SK-N-SH (cell line): ENCODE measurements around the gene NECAB2. TPM values are rescaled to one million over a fixed set of nuclear protein-coding genes. Genes with fewer than 3 reads are reported as not detected.

Experiments used
- CTCF ChIA-PET: fragments of 300-600, 350-600 bp; formaldehyde crosslinking; extraction: SDS; loops from one replicate; lab custom pipeline; 2021; lab: Yijun Ruan, JAX
- POLR2A ChIA-PET: fragments of 350-600 bp; sonication (Branson Sonifier 250); formaldehyde crosslinking; extraction: SDS; loops from one replicate; lab custom pipeline; 2020; ENCODE audit warnings: antibody characterized with exemption, inconsistent platforms; lab: Yijun Ruan, JAX
- DNase-seq: peaks from one replicate; pipeline ENCODE4 v3.0.0; 2012
- H2AFZ ChIP-seq: fragments of 200-600 bp; sonication (generic); 2 replicates; pipeline ENCODE4 v1.8.1; 2016; ENCODE audit warnings: antibody characterized with exemption, mild to moderate bottlenecking, low read depth
- H3F3A ChIP-seq: fragments of 200-600 bp; sonication (generic); replicated peaks from 2 replicates; pipeline ENCODE3; 2016; ENCODE audit warnings: antibody characterized with exemption, mild to moderate bottlenecking; ENCODE audit not compliant: insufficient read depth
- H3K27ac ChIP-seq, 2 experiments: fragments of 200-500 bp in 1 of 2; fragments of 200-600 bp in 1 of 2; sonication (Bioruptor generic) in 1 of 2; sonication (generic), shearing (Covaris generic) in 1 of 2; 2 replicates each; pipeline versions ENCODE4 v1.5.1 to v1.6.1; 2014 to 2016; ENCODE audit warnings: low read depth in 2 of 2, inconsistent platforms in 1 of 2, low read length in 1 of 2, mild to moderate bottlenecking in 1 of 2, mixed read lengths in 1 of 2
- H3K27me3 ChIP-seq: fragments of 200-600 bp; sonication (generic), shearing (Covaris generic); 2 replicates; pipeline ENCODE4 v1.6.1; 2016; ENCODE audit warnings: mixed run types; ENCODE audit not compliant: insufficient read depth
- H3K36me3 ChIP-seq, 2 experiments: fragments of 200-500 bp in 1 of 2; fragments of 200-600 bp in 1 of 2; sonication (Bioruptor generic) in 1 of 2; sonication (generic) in 1 of 2; replicated peaks in 1 of 2; 2 replicates each; pipeline versions ENCODE3 to v1.5.1; 2014 to 2016; ENCODE audit warnings: low read length in 1 of 2, mild to moderate bottlenecking in 1 of 2; ENCODE audit not compliant: insufficient read depth in 2 of 2, control insufficient read depth in 1 of 2
- H3K4me1 ChIP-seq, 2 experiments: fragments of 200-500 bp in 1 of 2; fragments of 200-600 bp in 1 of 2; sonication (Bioruptor generic) in 1 of 2; sonication (generic), shearing (Covaris generic) in 1 of 2; 2 replicates each; pipeline versions ENCODE4 v1.5.1 to v1.6.1; 2014 to 2016; ENCODE audit warnings: low read depth in 1 of 2, low read length in 1 of 2, mixed run types in 1 of 2; ENCODE audit not compliant: insufficient read depth in 2 of 2, control insufficient read depth in 1 of 2
- H3K4me2 ChIP-seq: fragments of 200-600 bp; sonication (generic), shearing (Covaris generic); 2 replicates; pipeline ENCODE4 v1.6.1; 2017; ENCODE audit warnings: mixed run types
- H3K4me3 ChIP-seq, 2 experiments: fragments of 200-500 bp in 1 of 2; fragments of 200-600 bp in 1 of 2; sonication (Bioruptor generic) in 1 of 2; sonication (generic), shearing (Covaris generic) in 1 of 2; 2 replicates each; pipeline versions ENCODE4 v1.5.1 to v1.8.1; 2014 to 2016; ENCODE audit warnings: low read depth in 2 of 2, inconsistent platforms in 1 of 2, low read length in 1 of 2, mild to moderate bottlenecking in 1 of 2, mixed read lengths in 1 of 2, moderate library complexity in 1 of 2
- H3K79me2 ChIP-seq: fragments of 200-600 bp; sonication (generic); 2 replicates; pipeline ENCODE4 v1.8.1; 2017; ENCODE audit warnings: mild to moderate bottlenecking; ENCODE audit not compliant: insufficient read depth
- H3K9ac ChIP-seq: fragments of 200-600 bp; sonication (generic); 2 replicates; pipeline ENCODE4 v1.6.1; 2017; ENCODE audit warnings: mixed run types
- H3K9me2 ChIP-seq: fragments of 200-600 bp; sonication (generic); 2 replicates; pipeline ENCODE4 v1.6.1; 2017; ENCODE audit warnings: mixed run types
- H3K9me3 ChIP-seq: fragments of 200-600 bp; sonication (generic); 2 replicates; pipeline ENCODE4 v1.6.1; 2017; ENCODE audit warnings: mixed run types, mild to moderate bottlenecking, moderate library complexity
- H4K20me1 ChIP-seq: fragments of 200-600 bp; sonication (generic); 2 replicates; pipeline ENCODE4 v1.6.1; 2017; ENCODE audit warnings: mild to moderate bottlenecking, mixed run types; ENCODE audit not compliant: insufficient read depth
- ELF1 ChIP-seq: IDR thresholded peaks from 2 replicates; pipeline ENCODE4 v1.4.0; 2012
- EP300 ChIP-seq, 2 experiments: IDR thresholded peaks; 2 replicates each; pipeline versions ENCODE4 v1.4.0 to v1.6.1; 2012; ENCODE audit warnings: borderline replicate concordance in 1 of 2, low read depth in 1 of 2, low read length in 1 of 2
- EZH2phosphoT487 ChIP-seq: fragments of 200-600 bp; sonication (generic); IDR thresholded peaks from 2 replicates; pipeline ENCODE4 v1.6.1; 2017; ENCODE audit warnings: low read depth, mixed run types, mild to moderate bottlenecking, antibody characterized with exemption, moderate library complexity, borderline replicate concordance
- FOXJ3 ChIP-seq: sonication (generic); formaldehyde crosslinking; IDR thresholded peaks from 2 replicates; pipeline ENCODE4 v1.5.1; 2020; ENCODE audit warnings: mild to moderate bottlenecking, missing genetic modification reagents
- FOXM1 ChIP-seq: IDR thresholded peaks from 2 replicates; pipeline ENCODE4 v1.4.0; 2012; ENCODE audit warnings: low read depth, mild to moderate bottlenecking
- GATA2 ChIP-seq: sonication (generic); formaldehyde crosslinking; IDR thresholded peaks from 2 replicates; pipeline ENCODE4 v1.5.0; 2020; ENCODE audit warnings: mild to moderate bottlenecking, missing genetic modification reagents
- IRF3 ChIP-seq: fragments of 150-350 bp; IDR thresholded peaks from 2 replicates; pipeline ENCODE4 v1.6.1; 2016; ENCODE audit warnings: mild to moderate bottlenecking, low read depth, low read length
- MEF2A ChIP-seq: IDR thresholded peaks from 2 replicates; pipeline ENCODE4 v1.4.0; 2012; ENCODE audit warnings: low read depth, borderline replicate concordance
- MXI1 ChIP-seq: IDR thresholded peaks from 2 replicates; pipeline ENCODE4 v1.6.1; 2012; ENCODE audit warnings: mild to moderate bottlenecking, low read depth, low read length, improper control_type of control experiment
- NFIC ChIP-seq: IDR thresholded peaks from 2 replicates; pipeline ENCODE4 v1.4.0; 2012; ENCODE audit warnings: borderline replicate concordance
- NRF1 ChIP-seq: IDR thresholded peaks from 2 replicates; pipeline ENCODE4 v1.6.1; 2012; ENCODE audit warnings: low read depth, mild to moderate bottlenecking, low read length
- POLR2AphosphoS5 ChIP-seq: IDR thresholded peaks from 2 replicates; pipeline ENCODE4 v1.6.1; 2012; ENCODE audit warnings: low read depth, low read length
- REST ChIP-seq: IDR thresholded peaks from 2 replicates; pipeline ENCODE4 v1.6.1; 2012; ENCODE audit warnings: mild to moderate bottlenecking, low read depth, low read length, moderate library complexity
- SIN3A ChIP-seq: IDR thresholded peaks from 2 replicates; pipeline ENCODE4 v1.6.1; 2012; ENCODE audit warnings: low read depth, mild to moderate bottlenecking, low read length, moderate library complexity, borderline replicate concordance
- SMC3 ChIP-seq: IDR thresholded peaks from 2 replicates; pipeline ENCODE4 v1.6.1; 2012; ENCODE audit warnings: low read depth, low read length, improper control_type of control experiment
- USF1 ChIP-seq: IDR thresholded peaks from 2 replicates; pipeline ENCODE4 v1.4.0; 2012; ENCODE audit warnings: low read depth, borderline replicate concordance
- USF2 ChIP-seq: fragments of 150-350 bp; IDR thresholded peaks from 2 replicates; pipeline ENCODE4 v1.6.1; 2017; ENCODE audit warnings: antibody characterized with exemption, low read length, low read depth, borderline replicate concordance
- ZBTB33 ChIP-seq: IDR thresholded peaks from 2 replicates; pipeline ENCODE4 v1.4.0; 2012; ENCODE audit warnings: low read depth, borderline replicate concordance
- WGBS: methylation state at CpG from one replicate; pipeline ENCODE4 v1.1.6; 2017; ENCODE audit warnings: low lambda C conversion rate; 5-methylcytosine and 5-hydroxymethylcytosine counted together
- polyA plus RNA-seq, 3 experiments: library from polyadenylated mRNA; depleted of rRNA; stranded (reverse); fragments of >200 nt; gene quantifications; 2 replicates each; pipeline ENCODE4 v1.2.3, GENCODE V29; 2012

NECAB2 gene
- polyA plus RNA-seq, 1 of the 3 experiments (the other 2 are of a cell fraction): 0.58 TPM

- TF ChIP-seq EZH2phosphoT487 (no peak), POLR2AphosphoS5 (no peak), FOXM1 (no peak), FOXJ3 (no peak), ELF1 (no peak)
Observed at GRCh38 chr16:84047206-84047605, 79.2 kb downstream of the NECAB2 start (continued).

GRCh38 chr16:84047626-84048025, 79.6 kb downstream of the NECAB2 start:
- Histone ChIP-seq H3K9me3 (no peaks in the 10 kb centered on the region), H2AFZ (no peak overlapping the region), H3K9ac (no peak overlapping the region), H3K4me3 (no peak overlapping the region), H3K4me2 (no peak overlapping the region), H3K27ac (no peak overlapping the region), H3K27me3 (no peaks in the 10 kb centered on the region), H3K9me2 (no peaks in the 10 kb centered on the region), H3F3A (no peaks in the 10 kb centered on the region), H4K20me1 (no peaks in the 10 kb centered on the region), H3K4me1 (peaks cover 0 to 5% of the 10 kb centered on the region in 2 experiments; a peak in 1 of 4 replicates), H3K36me3 (peaks cover 0 to 17% of the 10 kb centered on the region in 2 experiments), H3K79me2 (no peaks in the 10 kb centered on the region)
- DNase-seq: no peak
- 100% methylated on average over 2 of the region's 6 CpGs for WGBS
- ChIA-PET POLR2A (no interaction called here), CTCF (interaction anchor here (1.0 to 4.4 kb wide), 4 partner anchors 10 to 91 kb away, joined by 3 to 32 read pairs (median 6); no protein-coding TSS in a partner anchor)
- TF ChIP-seq SIN3A: no peak
- TF ChIP-seq ELF1: no peak
- no peak for TF ChIP-seq EZH2phosphoT487
- no peak for TF ChIP-seq EP300 (IDR thresholded peaks at IDR 0.05; ENCODE audit: borderline replicate concordance in 1 of 2, low read depth in 1 of 2, low read length in 1 of 2)
- TF ChIP-seq IRF3: no peak
- TF ChIP-seq NFIC: no peak
- no peak for TF ChIP-seq MXI1
- TF ChIP-seq FOXJ3: no peak
- TF ChIP-seq GATA2 (CRISPR knock-in tag): no peak
- TF ChIP-seq USF2: no peak
- no peak for TF ChIP-seq SMC3
- no peak for TF ChIP-seq NRF1
- no peak for TF ChIP-seq MEF2A
- no peak for TF ChIP-seq USF1
- TF ChIP-seq ZBTB33: no peak
- TF ChIP-seq REST: no peak
